ENCODE results near the gene ZW10.

GRCh38 chr11:113729456-113729855 is 44.0 kb downstream of the ZW10 start:
- no peak for TF ChIP-seq YY1 (IDR thresholded peaks at IDR 0.05; ENCODE audit: insufficient read depth, insufficient read length)
- no peak for TF ChIP-seq ZNF274 (IDR thresholded peaks at IDR 0.05; ENCODE audit: low read depth, low read length)
- no peak for TF ChIP-seq SUZ12 (IDR thresholded peaks at IDR 0.05; ENCODE audit: extremely low read depth, insufficient read depth, insufficient read length)

Measured in NT2/D1 (cell line).